K562 (cell line): Measurements from ENCODE around the gene NME7. TPM values are rescaled to one million over a fixed set of nuclear protein-coding genes. Genes with fewer than 3 reads are reported as not detected.
"Not testable (repeated sequence)": the region's sequence is repeated elsewhere in the genome, so short reads cannot be mapped to it uniquely, and the experiment has no call there.

Experiments used
- ATAC-seq: fragments of 200-7000 bp; cut with Tn5 transposase; 3 replicates; pipeline ENCODE4 v1.9.1; 2020; ENCODE audit warnings: moderate library complexity
- BruUV-seq: library from RNA; stranded (reverse); fragments of 400-500 nt; replicated peaks from 2 replicates; lab custom pipeline; 2021; lab: Mats Ljungman, UMichigan
- CTCF ChIA-PET: fragments of 300-600 bp; formaldehyde crosslinking; extraction: SDS; loops from one replicate; lab custom pipeline; 2021; ENCODE audit warnings: low intra/inter-chr PET ratio; lab: Yijun Ruan, JAX
- POLR2A ChIA-PET: fragments of 300-600, 350-650 bp; sonication (Branson Sonifier 250); formaldehyde crosslinking; extraction: SDS; loops from one replicate; lab custom pipeline; 2021; ENCODE audit warnings: antibody characterized with exemption, inconsistent platforms; lab: Yijun Ruan, JAX
- DNase-seq, 4 experiments: peaks; one replicate each; pipeline versions ENCODE4 v3.0.0 to v3.0.0-alpha.2; 2011 to 2018; ENCODE audit warnings: low spot score in 3 of 4, mixed read lengths in 3 of 4; ENCODE audit errors: extremely low read depth in 1 of 4
- FAIRE-seq: peaks from 2 replicates; lab custom pipeline; 2011; peaks lifted over from hg19 to GRCh38; lab: Jason Lieb, UNC
- H2AFZ ChIP-seq: 2 replicates; pipeline ENCODE4 v1.6.0; 2011; ENCODE audit warnings: low read depth, low read length, control low read depth, inconsistent platforms
- H3K27ac ChIP-seq: fragments of 200-600 bp; 3 replicates; pipeline ENCODE4 v1.8.0; 2011; ENCODE audit warnings: low read depth, mild to moderate bottlenecking, control low read depth, inconsistent platforms, low read length, moderate library complexity, mixed read lengths; ENCODE audit errors: extremely low read depth
- H3K27me3 ChIP-seq, 2 experiments: fragments of 300-600 bp in 1 of 2; 2 replicates in 1 of 2; 3 replicates in 1 of 2; pipeline versions ENCODE4 v1.6.0 to v1.8.0; 2011; ENCODE audit warnings: inconsistent platforms in 2 of 2, low read length in 2 of 2, mild to moderate bottlenecking in 1 of 2, mixed read lengths in 1 of 2, moderate library complexity in 1 of 2; ENCODE audit not compliant: control insufficient read depth in 2 of 2, insufficient read depth in 2 of 2
- H3K36me3 ChIP-seq: fragments of 300-600 bp; 3 replicates; pipeline ENCODE4 v1.8.0; 2011; ENCODE audit warnings: mild to moderate bottlenecking, low read length, inconsistent platforms; ENCODE audit not compliant: control insufficient read depth, insufficient read depth
- H3K4me1 ChIP-seq, 2 experiments: fragments of 200-600 bp in 1 of 2; replicated peaks in 1 of 2; 2 replicates in 1 of 2; 3 replicates in 1 of 2; pipeline versions ENCODE4 v1.5.1 to v1.8.0; 2011; ENCODE audit warnings: inconsistent platforms in 2 of 2, low read length in 2 of 2, mild to moderate bottlenecking in 1 of 2, mixed read lengths in 1 of 2, moderate library complexity in 1 of 2; ENCODE audit not compliant: control insufficient read depth in 2 of 2, insufficient read depth in 2 of 2
- H3K4me2 ChIP-seq: 2 replicates; pipeline ENCODE4 v1.6.1; 2011; ENCODE audit warnings: low read length, control low read depth, inconsistent platforms, mixed read lengths; ENCODE audit not compliant: insufficient read depth
- H3K4me3 ChIP-seq: fragments of 200-600 bp; sonication (generic), shearing (Covaris generic); 2 replicates; pipeline ENCODE4 v1.5.1; 2016; ENCODE audit warnings: control low read depth, inconsistent platforms
- H3K79me2 ChIP-seq: fragments of 200-600 bp; 3 replicates; pipeline ENCODE4 v1.8.0; 2011; ENCODE audit warnings: low read length, inconsistent platforms; ENCODE audit not compliant: control insufficient read depth, insufficient read depth
- H3K9ac ChIP-seq, 2 experiments: 2 replicates each; pipeline versions ENCODE4 v1.6.0 to v1.6.1; 2011; ENCODE audit warnings: low read depth in 2 of 2, low read length in 2 of 2, control low read depth in 1 of 2, inconsistent platforms in 1 of 2, mild to moderate bottlenecking in 1 of 2, mixed read lengths in 1 of 2; ENCODE audit not compliant: insufficient read depth in 1 of 2
- H3K9me1 ChIP-seq: one replicate; pipeline ENCODE4 v1.6.0; 2011; ENCODE audit warnings: inconsistent platforms, mild to moderate bottlenecking, low read length, moderate library complexity; ENCODE audit not compliant: control insufficient read depth, insufficient read depth
- H3K9me3 ChIP-seq: replicated peaks from 2 replicates; pipeline ENCODE4 v1.5.1; 2011; ENCODE audit warnings: low read depth, low read length, inconsistent platforms; ENCODE audit not compliant: control insufficient read depth, insufficient read depth
- H4K20me1 ChIP-seq: replicated peaks from 2 replicates; pipeline ENCODE4 v1.6.1; 2011; ENCODE audit warnings: low read length, inconsistent platforms, mixed read lengths; ENCODE audit not compliant: control insufficient read depth, insufficient read depth
- WGBS: fragments of 100-300 bp; shearing (Covaris generic); methylation state at CpG from one replicate; pipeline ENCODE4 v1.1.6; 2016; ENCODE audit warnings: low coverage, mixed read lengths; ENCODE audit not compliant: insufficient coverage; ENCODE audit errors: missing lambda C conversion rate; 5-methylcytosine and 5-hydroxymethylcytosine counted together
- in situ Hi-C: fragments of 300-500 bp; cut with MboI; formaldehyde crosslinking; loops from 4 replicates; pipeline ENCODE4 v1.15.0; 2018; ENCODE audit warnings: inconsistent platforms, mixed read lengths
- intact Hi-C: fragments of 100-400 bp; cut with micrococcal nuclease; formaldehyde crosslinking; loops from 2 replicates; pipeline ENCODE4 v1.14.2; 2022
- polyA plus RNA-seq, 8 experiments: library from polyadenylated mRNA; depleted of rRNA in 4 of 8; stranded (reverse) in 5 of 8; unstranded in 3 of 8; fragments of >200 nt; fragmentation: Nextera tagmentation in 2 of 8; fragmentation: Illumina TruSeq in 1 of 8; extraction: Ambion mirVana in 2 of 8; extraction: Trizol in 1 of 8; gene quantifications; 2 replicates each; pipeline versions ENCODE4 v1.2.1 to v1.2.3, GENCODE V29; 2011 to 2014; ENCODE audit warnings: inconsistent platforms in 1 of 8, missing spikeins in 1 of 8
- total RNA-seq, 7 experiments: library from RNA; depleted of rRNA in 6 of 7; stranded (reverse); fragments of >200 nt in 6 of 7; fragmentation: Illumina TruSeq in 2 of 7; extraction: Trizol in 2 of 7; gene quantifications; 2 replicates each; pipeline versions ENCODE4 v1.2.1 to v1.2.3, GENCODE V29; 2011 to 2021; ENCODE audit warnings: low replicate concordance in 1 of 7
- TF ChIP-seq, protein P1 (sequence below), 2 experiments: fragments of 450-650 bp; IDR thresholded peaks; 2 replicates each; pipeline ENCODE4 v1.6.1; 2018; ENCODE audit warnings: mild to moderate bottlenecking in 2 of 2, low read depth in 1 of 2; ENCODE audit not compliant: partially characterized antibody in 2 of 2

NME7 gene
- total and polyA plus RNA-seq, 9 of the 15 experiments (the other 6 are each of a cell fraction or from before 2014, with no cell fraction given), result 7.9 to 43.2 (median 23.9) TPM

DNA sequence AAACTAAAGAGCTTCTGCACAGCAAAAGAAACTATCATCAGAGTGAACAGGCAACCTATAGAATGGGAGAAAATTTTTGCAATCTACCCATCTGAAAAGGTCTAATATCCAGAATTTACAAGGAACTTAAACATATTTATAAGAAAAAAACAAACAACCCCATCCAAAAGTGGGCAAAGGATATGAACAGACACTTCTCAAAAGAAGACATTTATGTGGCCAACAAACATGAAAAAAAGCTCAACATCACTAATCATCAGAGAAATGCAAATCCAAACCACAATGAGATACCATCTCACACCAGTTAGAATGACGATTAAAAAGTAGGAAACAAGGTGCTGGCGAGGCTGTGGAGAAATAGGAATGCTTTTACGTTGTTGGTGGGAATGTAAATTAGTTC, 32.9 kb downstream of the NME7 start:
- DNase-seq, FAIRE-seq, H3K4me3 ChIP-seq, POLR2A ChIA-PET, in situ Hi-C loops, H3K9ac ChIP-seq, H3K9me1 ChIP-seq, H3K9me3 ChIP-seq, H3K36me3 ChIP-seq, CTCF ChIA-PET, H2AFZ ChIP-seq, H3K4me2 ChIP-seq, BruUV-seq, intact Hi-C loops, ATAC-seq, H3K27ac ChIP-seq, H4K20me1 ChIP-seq, H3K27me3 ChIP-seq, H3K4me1 ChIP-seq, H3K79me2 ChIP-seq: not testable (repeated sequence)
- 67% methylated on average over 3 of the region's 3 CpGs for WGBS
- TF ChIP-seq, protein P1, sequence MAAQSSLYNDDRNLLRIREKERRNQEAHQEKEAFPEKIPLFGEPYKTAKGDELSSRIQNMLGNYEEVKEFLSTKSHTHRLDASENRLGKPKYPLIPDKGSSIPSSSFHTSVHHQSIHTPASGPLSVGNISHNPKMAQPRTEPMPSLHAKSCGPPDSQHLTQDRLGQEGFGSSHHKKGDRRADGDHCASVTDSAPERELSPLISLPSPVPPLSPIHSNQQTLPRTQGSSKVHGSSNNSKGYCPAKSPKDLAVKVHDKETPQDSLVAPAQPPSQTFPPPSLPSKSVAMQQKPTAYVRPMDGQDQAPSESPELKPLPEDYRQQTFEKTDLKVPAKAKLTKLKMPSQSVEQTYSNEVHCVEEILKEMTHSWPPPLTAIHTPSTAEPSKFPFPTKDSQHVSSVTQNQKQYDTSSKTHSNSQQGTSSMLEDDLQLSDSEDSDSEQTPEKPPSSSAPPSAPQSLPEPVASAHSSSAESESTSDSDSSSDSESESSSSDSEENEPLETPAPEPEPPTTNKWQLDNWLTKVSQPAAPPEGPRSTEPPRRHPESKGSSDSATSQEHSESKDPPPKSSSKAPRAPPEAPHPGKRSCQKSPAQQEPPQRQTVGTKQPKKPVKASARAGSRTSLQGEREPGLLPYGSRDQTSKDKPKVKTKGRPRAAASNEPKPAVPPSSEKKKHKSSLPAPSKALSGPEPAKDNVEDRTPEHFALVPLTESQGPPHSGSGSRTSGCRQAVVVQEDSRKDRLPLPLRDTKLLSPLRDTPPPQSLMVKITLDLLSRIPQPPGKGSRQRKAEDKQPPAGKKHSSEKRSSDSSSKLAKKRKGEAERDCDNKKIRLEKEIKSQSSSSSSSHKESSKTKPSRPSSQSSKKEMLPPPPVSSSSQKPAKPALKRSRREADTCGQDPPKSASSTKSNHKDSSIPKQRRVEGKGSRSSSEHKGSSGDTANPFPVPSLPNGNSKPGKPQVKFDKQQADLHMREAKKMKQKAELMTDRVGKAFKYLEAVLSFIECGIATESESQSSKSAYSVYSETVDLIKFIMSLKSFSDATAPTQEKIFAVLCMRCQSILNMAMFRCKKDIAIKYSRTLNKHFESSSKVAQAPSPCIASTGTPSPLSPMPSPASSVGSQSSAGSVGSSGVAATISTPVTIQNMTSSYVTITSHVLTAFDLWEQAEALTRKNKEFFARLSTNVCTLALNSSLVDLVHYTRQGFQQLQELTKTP (IDR thresholded peaks at IDR 0.05; ENCODE audit: low read depth in 1 of 2, partially characterized antibody in 2 of 2), result peak in 1 of 2 experiments; percentile 94
